ENCODE measurements around the gene KANK4. TPM values are rescaled to one million over a fixed set of nuclear protein-coding genes. Genes with fewer than 3 reads are reported as not detected.

Gene KANK4
- polyA plus RNA-seq, 3 donors: 1.9 to 8.1 (median 2.4) TPM

GRCh38 chr1:62198069-62198780 lies 121.0 kb downstream of the KANK4 start:
- 46 to 50% (median 48%) methylated on average over 14 of the region's 14 CpGs for WGBS, 3 donors
- H3K27ac ChIP-seq (ENCODE audit: low read depth, low read length): no peak overlapping the region

- no peak overlapping the region for H3K27ac ChIP-seq (ENCODE audit: low read depth, low read length)
- 81 to 85% (median 84%) methylated on average over 17 of the region's 17 CpGs for WGBS, 3 donors
Observed at GRCh38 chr1:62196086-62196690, 123.0 kb downstream of the KANK4 start.

- H3K27ac ChIP-seq (ENCODE audit: low read depth, low read length): no peak within 1 kb of the TSS
- WGBS, 3 donors: 15 to 16% (median 15%) methylated on average over 50 to 55 of the region's 55 CpGs
Observed at GRCh38 chr1:62194651-62195544, 124.3 kb downstream of the KANK4 start, which contains the start of gene L1TD1. Gene L1TD1 (plus strand): TSS chr1:62194849. CDS start chr1:62206629, 11,780 bp downstream.

- H3K27ac ChIP-seq (ENCODE audit: low read depth, low read length): no peak overlapping the region
- WGBS, 3 donors: 96 to 99% (median 98%) methylated on average over 8 of the region's 8 CpGs
Observed at GRCh38 chr1:62188111-62188510, 131.1 kb downstream of the KANK4 start.

- H3K27ac ChIP-seq (ENCODE audit: low read depth, low read length): no peak overlapping the region
- 96 to 97% (median 96%) methylated on average over 5 of the region's 5 CpGs for WGBS, 3 donors
Observed at GRCh38 chr1:62187548-62187947, 131.7 kb downstream of the KANK4 start.

Other genes with a start within 250 kb of the KANK4 start
- under 1 TPM; 0.03 to 0.12 (median 0.11) TPM for gene L1TD1, start 124.6 kb downstream of the KANK4 start, polyA plus RNA-seq
- gene USP1, start 117.6 kb upstream of the KANK4 start, polyA plus RNA-seq: 10 to 100 TPM in 1 of 3 donors, 1 to 10 TPM in 2; 8.3 to 18.1 (median 8.5) TPM